ENCODE data around the gene NUP210.

Gene NUP210

DNA sequence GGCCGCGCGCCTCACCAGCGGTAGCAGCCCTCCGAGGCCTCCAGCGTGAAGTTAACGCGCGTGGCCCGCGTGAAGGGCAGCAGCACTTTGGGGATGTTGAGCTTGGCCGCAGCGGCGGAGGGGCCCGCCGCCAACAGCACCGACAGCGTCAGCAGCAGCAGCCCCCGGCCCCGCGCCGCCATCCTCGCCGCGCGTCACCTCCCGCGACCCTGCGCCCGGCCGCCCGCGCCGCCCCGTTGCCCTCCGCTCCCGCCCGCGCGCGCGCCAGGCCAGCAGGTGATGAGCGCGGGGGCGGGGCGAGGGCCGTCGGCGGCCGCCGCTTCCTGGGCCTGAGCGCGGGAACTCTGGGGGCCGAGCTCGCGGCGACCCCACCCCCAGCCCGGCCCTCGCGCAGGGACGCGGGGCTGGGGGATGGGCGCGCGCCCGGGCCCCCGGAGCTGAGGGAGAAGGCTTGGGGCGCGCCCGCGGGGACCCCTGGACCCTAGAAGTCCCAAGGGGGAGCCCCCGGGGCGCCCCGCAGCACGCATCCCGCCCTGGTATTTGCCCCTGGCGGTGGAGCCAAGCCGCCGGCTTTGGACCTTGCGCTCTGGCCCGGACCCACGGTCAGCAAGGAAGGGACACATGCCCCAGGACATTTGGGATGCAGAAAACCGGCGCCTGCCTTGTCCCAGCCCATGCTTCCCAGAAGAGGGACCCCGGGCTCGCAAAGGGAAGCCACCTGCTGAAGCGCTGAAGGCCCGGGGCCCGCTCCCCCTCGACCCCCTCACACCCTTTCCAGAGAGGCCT, at the start of gene NUP210:
NUP210 (minus strand) TSS at position 278 of the 786 bp plus-strand sequence; CDS start at position 182, 96 bp downstream.
- Histone ChIP-seq H3K9me2 (replicated peaks; ENCODE audit: low read depth, low read length) (no peaks in the 10 kb centered on the region), H3K4me1 (ENCODE audit: insufficient read depth, low read length, poor library complexity, severe bottlenecking) (peaks cover 70% of the 10 kb centered on the region), H3K27me3 (ENCODE audit: insufficient read depth, low read length, poor library complexity, severe bottlenecking) (no peaks in the 10 kb centered on the region), H3F3A (ENCODE audit: low read depth) (no peaks in the 10 kb centered on the region), H3K4me3 (ENCODE audit: low read length, poor library complexity, severe bottlenecking) (peak within 1 kb of the TSS; percentile 90), H3K79me2 (ENCODE audit: insufficient read depth, low read length) (peaks cover 48% of the 10 kb centered on the region), H3K9me3 (ENCODE audit: insufficient read depth, low read depth, low read length) (no peaks in the 10 kb centered on the region), H3K9ac (ENCODE audit: low read depth, low read length, poor library complexity, severe bottlenecking) (peak within 1 kb of the TSS; percentile 94), H4K20me1 (ENCODE audit: insufficient read depth, low read length, poor library complexity, severe bottlenecking) (peaks cover 40% of the 10 kb centered on the region), H2AFZ (ENCODE audit: low read length) (peak within 1 kb of the TSS; percentile 39), H3K36me3 (ENCODE audit: insufficient read depth, low read length) (no peaks in the 10 kb centered on the region), H3K4me2 (ENCODE audit: low read depth, low read length, poor library complexity, severe bottlenecking) (peak within 1 kb of the TSS; percentile 90)
- TF ChIP-seq, protein P1, sequence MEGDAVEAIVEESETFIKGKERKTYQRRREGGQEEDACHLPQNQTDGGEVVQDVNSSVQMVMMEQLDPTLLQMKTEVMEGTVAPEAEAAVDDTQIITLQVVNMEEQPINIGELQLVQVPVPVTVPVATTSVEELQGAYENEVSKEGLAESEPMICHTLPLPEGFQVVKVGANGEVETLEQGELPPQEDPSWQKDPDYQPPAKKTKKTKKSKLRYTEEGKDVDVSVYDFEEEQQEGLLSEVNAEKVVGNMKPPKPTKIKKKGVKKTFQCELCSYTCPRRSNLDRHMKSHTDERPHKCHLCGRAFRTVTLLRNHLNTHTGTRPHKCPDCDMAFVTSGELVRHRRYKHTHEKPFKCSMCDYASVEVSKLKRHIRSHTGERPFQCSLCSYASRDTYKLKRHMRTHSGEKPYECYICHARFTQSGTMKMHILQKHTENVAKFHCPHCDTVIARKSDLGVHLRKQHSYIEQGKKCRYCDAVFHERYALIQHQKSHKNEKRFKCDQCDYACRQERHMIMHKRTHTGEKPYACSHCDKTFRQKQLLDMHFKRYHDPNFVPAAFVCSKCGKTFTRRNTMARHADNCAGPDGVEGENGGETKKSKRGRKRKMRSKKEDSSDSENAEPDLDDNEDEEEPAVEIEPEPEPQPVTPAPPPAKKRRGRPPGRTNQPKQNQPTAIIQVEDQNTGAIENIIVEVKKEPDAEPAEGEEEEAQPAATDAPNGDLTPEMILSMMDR (conservative IDR thresholded peaks at IDR 0.05; ENCODE audit: low read length) = no peak
- TF ChIP-seq EZH2phosphoT487 (IDR thresholded peaks at IDR 0.05; ENCODE audit: borderline replicate concordance) = no peak

DNA sequence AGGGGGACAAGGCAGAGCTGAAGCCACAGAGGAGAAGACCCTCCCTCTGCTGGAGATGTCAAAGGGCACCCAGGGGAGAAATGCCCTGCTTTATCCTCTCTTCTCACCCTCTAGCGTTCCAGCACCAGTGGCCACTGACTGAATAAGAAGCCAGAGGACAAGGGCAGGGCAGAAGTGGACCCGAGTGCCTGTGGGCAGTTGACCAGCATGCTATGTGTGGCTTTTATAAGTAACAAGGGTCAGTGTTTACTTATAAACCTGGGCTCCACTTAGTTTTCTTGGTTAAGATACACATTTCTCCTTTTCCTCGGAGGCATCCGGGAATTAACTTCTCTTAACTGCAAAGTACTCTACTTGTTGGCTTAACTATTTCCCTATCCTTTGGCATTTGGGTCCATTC, 46.7 kb upstream of the NUP210 start:
- Histone ChIP-seq H3K36me3 (ENCODE audit: insufficient read depth, low read length) (no peaks in the 10 kb centered on the region), H3K9ac (ENCODE audit: low read depth, low read length, poor library complexity, severe bottlenecking) (no peak overlapping the region), H3K4me3 (ENCODE audit: low read length, poor library complexity, severe bottlenecking) (no peak overlapping the region), H3K9me3 (ENCODE audit: insufficient read depth, low read depth, low read length) (no peaks in the 10 kb centered on the region), H2AFZ (ENCODE audit: low read length) (no peak overlapping the region), H3K79me2 (ENCODE audit: insufficient read depth, low read length) (no peaks in the 10 kb centered on the region), H3K4me1 (ENCODE audit: insufficient read depth, low read length, poor library complexity, severe bottlenecking) (no peaks in the 10 kb centered on the region), H4K20me1 (ENCODE audit: insufficient read depth, low read length, poor library complexity, severe bottlenecking) (no peaks in the 10 kb centered on the region), H3F3A (ENCODE audit: low read depth) (no peaks in the 10 kb centered on the region), H3K27me3 (ENCODE audit: insufficient read depth, low read length, poor library complexity, severe bottlenecking) (no peaks in the 10 kb centered on the region), H3K4me2 (ENCODE audit: low read depth, low read length, poor library complexity, severe bottlenecking) (no peak overlapping the region), H3K9me2 (replicated peaks; ENCODE audit: low read depth, low read length) (no peaks in the 10 kb centered on the region)
- TF ChIP-seq, protein P1 (conservative IDR thresholded peaks at IDR 0.05; ENCODE audit: low read length) = no peak
- no peak for TF ChIP-seq EZH2phosphoT487 (IDR thresholded peaks at IDR 0.05; ENCODE audit: borderline replicate concordance)

DNA sequence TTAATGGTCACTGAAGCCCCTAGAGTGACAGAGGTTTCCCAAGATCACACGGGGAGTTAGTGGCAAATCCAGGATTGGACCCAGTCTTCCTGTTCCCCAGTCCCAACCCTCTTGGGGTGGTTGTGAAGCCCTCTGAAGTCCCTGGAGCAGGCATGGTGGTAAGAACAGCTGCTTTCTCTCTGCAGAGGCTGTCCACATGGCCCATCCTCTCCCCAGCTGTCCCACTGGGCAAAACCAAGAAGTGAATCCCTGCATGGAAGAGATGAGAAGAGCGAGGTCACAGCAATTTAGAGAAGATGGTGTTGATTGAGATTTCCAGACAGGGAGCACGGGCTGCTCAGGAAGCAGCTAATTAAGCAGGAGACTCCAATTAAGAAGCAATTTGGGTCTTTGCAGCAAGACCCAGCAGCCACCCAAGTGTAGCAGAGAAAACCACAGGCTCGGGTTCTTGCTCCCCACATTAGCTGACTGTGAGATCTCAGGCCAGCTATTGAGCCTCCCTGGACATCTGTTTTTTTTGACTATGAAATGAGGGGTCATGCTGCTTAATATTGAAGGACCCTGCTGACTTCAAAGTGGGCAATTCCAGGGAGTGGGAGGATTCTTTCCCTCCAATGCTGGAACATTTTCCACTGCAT, 45.2 kb upstream of the NUP210 start:
- no peak overlapping the region for H3K4me3 ChIP-seq (ENCODE audit: low read length, poor library complexity, severe bottlenecking)
- H2AFZ ChIP-seq (ENCODE audit: low read length) = no peak overlapping the region
- H3K9me3 ChIP-seq (ENCODE audit: insufficient read depth, low read depth, low read length) = no peaks in the 10 kb centered on the region
- no peaks in the 10 kb centered on the region for H3F3A ChIP-seq (ENCODE audit: low read depth)
- H3K9ac ChIP-seq (ENCODE audit: low read depth, low read length, poor library complexity, severe bottlenecking) = no peak overlapping the region
- H3K27me3 ChIP-seq (ENCODE audit: insufficient read depth, low read length, poor library complexity, severe bottlenecking) = no peaks in the 10 kb centered on the region
- H3K4me2 ChIP-seq (ENCODE audit: low read depth, low read length, poor library complexity, severe bottlenecking) = no peak overlapping the region
- no peaks in the 10 kb centered on the region for H3K79me2 ChIP-seq (ENCODE audit: insufficient read depth, low read length)
- peaks cover 4% of the 10 kb centered on the region for H3K4me1 ChIP-seq (ENCODE audit: insufficient read depth, low read length, poor library complexity, severe bottlenecking)
- TF ChIP-seq EZH2phosphoT487 (IDR thresholded peaks at IDR 0.05; ENCODE audit: borderline replicate concordance) = no peak
- TF ChIP-seq, protein P1 (conservative IDR thresholded peaks at IDR 0.05; ENCODE audit: low read length) = no peak
- H3K36me3 ChIP-seq (ENCODE audit: insufficient read depth, low read length) = no peaks in the 10 kb centered on the region
- no peaks in the 10 kb centered on the region for H3K9me2 ChIP-seq (replicated peaks; ENCODE audit: low read depth, low read length)
- no peaks in the 10 kb centered on the region for H4K20me1 ChIP-seq (ENCODE audit: insufficient read depth, low read length, poor library complexity, severe bottlenecking)
